CD4-positive, alpha-beta T cell treated with Interleukin-15 for 1 hour (primary cell): Measurements from ENCODE around the gene NTRK3.
"Not testable (repeated sequence)": the region's sequence is repeated elsewhere in the genome, so short reads cannot be mapped to it uniquely, and the experiment has no call there.

Experiments used
- DNase-seq: peaks from one replicate; pipeline ENCODE4 v3.0.0-alpha.2; 2020

The NTRK3 gene

DNA sequence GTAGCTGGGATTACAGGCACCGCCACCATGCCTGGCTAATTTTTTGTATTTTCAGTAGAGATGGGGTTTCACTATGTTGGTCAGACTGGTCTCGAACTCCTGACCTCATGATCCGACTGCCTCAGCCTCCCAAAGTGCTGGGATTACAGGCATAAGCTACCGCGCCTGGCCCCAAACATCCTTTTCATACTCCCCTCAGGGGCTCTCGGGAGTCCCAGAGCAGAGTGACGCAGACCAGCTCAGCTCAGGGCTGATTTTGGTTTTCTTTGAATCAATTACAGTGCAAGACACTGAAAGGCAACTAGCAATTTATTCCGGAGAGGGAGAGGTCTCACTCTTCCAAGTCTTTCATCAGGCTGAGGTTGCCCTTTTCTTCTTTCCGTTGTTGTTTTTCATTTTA lies 184.4 kb downstream of the NTRK3 start:
- DNase-seq, result not testable (repeated sequence)

DNA sequence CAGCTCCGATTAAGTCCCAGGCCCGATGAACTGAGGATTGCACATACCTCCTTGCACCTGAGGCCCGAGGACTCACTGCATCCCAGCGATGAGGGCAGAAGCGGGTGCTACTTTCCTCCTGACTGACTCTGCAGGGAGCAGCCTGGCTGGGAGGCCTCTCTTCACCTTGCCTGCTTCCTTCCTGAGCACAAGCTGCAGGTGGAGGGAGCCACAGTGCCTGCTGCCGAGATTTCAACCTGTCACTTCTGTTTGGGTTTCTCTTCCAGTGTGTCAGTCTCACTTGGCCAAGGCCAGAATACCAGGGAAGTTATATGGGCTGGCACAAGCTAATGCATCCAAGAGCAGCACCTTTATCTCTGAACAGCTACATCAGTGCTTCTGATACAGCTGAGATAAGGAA lies 185.4 kb downstream of the NTRK3 start:
- no peak for DNase-seq

DNA sequence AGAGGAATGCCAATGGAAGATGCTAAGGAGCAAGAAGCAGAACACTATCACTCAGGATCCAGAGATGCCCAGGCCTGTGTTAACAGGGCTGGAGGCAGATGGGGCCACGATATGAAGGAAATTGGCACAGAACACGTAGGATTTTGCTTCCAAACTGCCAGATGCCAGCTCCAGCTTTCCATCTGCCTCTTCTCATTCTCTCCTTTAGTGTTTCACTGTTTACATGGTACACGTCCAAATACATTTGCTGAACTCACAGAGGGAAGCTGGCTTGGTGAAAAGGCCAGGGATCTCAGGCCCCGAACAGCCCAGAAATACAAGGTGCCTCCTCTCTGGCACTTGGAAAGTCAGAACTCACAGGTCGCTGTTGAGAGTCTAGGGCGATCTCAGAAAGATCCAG lies 187.0 kb downstream of the NTRK3 start:
- DNase-seq, result no peak

DNA sequence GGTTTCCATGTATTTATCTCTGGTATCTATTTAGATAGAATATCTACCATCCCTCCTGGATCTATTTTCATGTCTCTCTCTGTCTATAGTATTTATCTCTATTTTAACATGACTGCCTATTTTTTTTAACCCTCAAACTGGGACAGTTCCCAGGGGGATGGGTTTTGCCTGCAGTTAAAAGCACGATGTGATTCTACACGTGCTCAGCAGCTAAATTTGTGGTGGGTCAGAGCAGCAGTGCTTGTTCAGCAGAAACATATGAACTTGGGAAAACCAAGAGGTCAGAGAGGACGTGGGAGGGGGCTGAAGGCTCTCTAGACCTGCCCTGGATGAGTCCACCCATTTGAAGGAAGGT lies 189.2 kb downstream of the NTRK3 start:
- DNase-seq, result no peak

DNA sequence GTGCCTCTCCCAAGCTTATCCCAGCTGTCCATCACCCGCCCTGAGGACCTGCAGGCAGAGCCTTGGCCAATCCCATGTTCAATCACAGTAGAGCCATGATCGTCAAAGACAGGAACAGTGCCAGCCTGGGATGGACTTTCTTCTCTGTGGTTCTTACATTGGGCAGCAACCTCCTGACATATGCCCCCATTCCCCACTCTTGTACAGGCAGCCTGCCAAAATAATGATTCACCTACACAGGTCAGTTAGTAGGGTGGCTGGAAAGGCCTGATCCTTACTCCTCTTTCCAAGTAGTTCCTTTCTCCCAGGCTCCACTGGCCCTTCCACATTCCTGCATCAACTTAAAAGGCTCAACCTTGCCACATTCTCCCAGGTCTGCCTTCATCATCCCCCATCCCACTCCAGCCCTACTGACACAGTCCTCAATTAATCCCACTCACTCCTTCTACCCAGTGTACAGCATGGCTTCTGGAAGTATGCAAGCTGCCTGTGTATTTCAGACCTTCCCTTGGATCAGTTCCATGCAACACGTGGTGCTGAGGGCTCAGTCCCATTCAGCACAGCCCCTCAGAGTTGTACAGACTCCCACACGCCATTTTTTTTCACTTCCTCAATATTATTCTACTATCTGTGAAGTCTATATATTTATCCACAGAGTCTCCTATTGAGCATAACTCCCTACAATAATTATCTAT lies 189.8 kb downstream of the NTRK3 start:
- DNase-seq, result no peak

DNA sequence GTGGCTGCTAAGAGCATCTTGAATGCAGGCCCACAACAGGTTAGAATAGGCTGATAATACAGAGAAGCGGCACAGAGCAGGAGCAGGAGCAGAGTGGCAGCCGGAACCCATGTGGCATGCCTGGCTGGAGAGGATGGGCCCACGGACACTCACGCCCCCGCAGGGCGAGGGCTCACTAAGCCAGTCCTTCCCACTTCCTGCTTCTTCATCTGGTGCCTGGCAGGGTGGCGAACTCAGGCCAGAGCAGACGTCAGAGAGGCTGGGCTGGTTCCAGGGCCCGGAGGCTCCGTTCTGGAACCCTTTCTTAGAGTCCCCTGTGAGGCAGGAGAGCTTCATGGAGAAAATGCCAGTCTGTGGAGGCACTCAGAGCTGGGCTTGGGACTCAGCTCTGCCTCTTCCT lies 195.1 kb downstream of the NTRK3 start:
- no peak for DNase-seq

DNA sequence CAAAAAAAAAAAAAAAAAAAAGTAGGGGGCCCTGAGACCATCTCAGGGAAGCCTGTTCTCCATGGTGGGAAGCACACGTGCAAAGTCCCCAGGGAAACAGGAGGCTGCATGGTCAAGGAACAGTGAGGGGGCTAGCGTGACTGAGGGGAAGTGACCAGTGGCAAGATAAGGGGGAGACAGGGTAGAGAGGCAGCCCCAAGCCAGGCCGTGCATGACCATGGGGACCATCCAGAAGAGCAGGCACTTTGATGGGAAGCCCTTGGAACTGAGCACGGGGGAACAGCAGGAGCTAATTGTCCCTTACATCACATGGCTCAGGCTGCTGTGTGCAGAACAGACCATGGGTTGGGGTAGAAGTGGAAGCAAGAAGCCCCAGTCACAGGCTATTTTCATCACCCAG lies 196.2 kb downstream of the NTRK3 start:
- DNase-seq, result no peak

DNA sequence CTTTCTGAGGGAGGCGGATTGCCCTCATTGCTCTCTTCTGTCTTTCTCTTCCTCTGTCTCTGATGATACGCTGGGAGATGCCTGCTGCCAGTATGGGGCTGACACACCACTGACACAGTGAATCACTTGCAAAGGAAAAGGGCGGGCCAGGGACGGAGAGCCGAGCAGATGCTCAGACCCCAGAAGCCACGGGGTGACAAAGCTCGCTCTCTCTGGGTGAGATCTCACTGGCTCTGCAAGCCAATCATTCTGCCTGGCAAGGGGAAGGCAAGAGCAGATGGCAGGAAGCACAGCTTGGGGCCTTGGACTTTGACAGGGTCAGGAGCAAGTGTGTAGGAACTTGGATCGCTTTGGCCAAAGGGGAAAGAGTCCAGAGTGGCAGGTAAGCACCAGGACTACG lies 198.7 kb downstream of the NTRK3 start:
- no peak for DNase-seq

DNA sequence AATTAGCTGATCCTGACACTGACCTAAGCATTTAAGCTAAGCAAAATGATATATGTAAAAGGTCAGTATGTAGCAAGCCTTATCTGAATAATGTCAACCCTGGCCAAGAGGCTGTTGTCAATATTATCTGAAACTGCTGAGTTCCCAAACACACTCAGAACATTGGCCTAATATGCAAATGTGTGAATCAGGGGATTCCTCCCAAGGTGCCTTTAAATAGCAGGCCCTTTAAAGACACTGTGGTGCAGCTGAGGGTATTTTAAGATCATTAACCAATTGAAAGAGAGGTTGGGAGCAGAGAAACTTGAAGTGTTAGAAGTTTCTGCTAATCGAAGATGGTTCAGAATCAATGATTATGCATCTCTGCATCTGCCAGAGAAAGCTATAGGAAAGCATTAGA lies 207.0 kb downstream of the NTRK3 start:
- no peak for DNase-seq

DNA sequence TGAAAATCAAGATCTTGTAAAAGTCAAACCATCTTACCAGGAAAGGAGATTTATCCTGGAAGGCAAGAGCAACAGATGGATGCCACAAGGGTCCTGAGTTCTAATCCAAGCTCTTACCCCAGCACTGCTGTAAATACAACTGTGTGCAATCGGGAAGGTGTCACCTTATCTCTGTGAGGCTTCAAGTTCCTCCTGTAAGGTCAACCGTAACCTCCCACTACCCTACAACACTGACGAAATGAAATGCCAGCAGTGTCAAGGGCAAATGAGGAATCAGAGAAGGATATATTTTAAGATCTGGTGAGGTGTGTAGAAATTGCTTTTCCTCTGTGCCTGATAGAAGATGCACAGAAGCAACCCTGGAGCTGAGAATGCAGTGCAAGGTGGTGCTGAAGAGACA lies 207.8 kb downstream of the NTRK3 start:
- DNase-seq, result no peak

DNA sequence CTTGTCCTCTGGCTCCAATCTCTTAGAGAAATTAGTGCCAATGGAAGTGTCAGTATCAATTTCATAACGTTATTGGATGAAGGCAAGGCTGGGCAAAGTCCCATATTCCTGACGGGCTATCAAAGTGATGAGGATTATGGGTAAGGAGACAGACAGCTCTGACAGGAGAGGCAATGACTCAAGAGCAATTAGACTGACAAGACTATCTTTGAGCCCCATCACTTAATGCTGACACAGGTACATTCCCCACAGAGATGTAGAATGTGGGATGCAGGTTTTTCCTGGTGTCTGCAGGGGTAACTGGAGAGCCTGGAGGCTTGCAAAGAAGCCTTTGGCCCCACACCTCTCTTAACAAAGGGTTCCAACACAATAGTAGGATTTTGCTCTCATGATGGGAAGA lies 208.3 kb downstream of the NTRK3 start:
- no peak for DNase-seq

DNA sequence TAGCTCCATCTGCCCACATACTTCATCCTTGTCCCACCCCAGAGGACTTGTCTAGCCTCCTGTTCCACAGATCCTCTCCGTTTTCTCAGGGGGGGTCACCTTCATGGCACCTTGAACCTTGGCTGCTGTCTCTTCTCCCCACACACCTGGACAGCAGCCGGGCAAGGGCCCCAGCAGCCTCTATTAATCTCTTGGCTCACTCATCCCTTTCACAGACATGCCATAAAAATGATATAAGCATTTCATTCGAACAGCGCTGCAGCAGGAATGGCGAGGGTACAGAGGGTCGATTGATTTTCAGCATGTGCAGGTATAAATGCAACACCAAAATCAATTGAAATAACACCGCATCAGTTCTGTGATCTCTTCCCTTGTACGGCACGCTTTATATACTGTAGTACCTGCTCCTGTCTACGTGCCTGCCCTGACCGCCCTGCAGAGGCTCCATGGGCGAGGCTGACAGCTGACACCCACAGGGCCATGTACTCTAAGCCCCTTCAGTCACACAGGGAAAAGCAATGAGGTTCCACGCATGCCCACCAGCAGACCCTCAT lies 209.9 kb downstream of the NTRK3 start:
- DNase-seq, result no peak

DNA sequence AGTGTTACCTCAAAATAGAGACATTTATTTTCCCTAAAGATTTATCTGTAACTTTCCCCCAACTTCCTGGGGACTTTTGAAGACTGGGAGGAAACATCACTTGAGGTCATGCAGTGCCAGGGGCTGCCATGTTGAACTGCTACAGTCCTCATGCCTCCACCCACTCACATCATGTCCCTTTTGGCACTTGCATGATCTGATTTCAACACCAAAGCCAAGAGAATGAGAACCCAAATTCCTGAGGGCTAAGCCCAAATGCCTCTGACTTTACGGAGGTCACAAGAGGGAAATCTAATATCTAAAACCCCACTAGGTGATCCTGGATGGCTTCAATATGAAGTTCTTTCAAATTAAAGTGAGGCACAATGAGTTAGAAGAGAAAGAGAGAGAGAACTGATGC lies 213.1 kb downstream of the NTRK3 start:
- no peak for DNase-seq

DNA sequence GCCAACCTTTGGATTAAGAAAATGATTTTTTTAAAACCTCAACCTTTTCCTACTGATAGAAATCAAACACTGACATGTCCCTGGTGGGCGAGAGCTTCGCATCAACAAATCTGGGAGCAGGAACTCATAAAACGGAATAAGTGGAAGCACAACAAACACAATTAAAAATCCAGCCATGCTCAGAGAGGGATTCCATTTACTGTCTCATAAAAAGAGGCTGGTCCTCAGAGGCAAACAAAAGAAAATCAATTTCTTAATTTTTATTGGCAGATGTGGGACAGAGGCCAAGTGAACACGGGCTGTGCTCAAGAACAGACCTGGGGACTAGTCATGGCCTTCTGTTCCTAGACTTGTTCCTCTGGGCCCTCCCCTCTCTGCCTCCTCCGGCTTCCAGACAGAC lies 214.5 kb downstream of the NTRK3 start:
- DNase-seq, result no peak

DNA sequence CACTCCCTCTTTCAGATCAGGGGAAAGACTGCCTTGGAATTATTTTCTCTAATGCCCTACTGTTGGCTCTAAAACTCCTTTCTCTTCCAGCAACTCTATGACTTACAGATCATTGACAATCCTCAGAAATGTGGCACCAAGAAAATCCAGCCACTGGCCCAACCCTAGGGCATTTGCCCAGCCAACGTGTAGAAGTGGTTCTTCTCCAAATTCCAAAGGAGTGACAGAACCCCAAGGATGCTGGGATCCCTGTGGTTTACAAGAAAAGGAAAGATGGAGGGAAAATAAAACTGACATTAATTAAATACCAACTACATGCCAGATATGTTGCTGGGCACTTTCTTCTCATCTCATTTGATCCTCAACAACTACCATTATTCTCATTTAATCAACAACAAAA lies 216.0 kb downstream of the NTRK3 start:
- DNase-seq, result no peak

DNA sequence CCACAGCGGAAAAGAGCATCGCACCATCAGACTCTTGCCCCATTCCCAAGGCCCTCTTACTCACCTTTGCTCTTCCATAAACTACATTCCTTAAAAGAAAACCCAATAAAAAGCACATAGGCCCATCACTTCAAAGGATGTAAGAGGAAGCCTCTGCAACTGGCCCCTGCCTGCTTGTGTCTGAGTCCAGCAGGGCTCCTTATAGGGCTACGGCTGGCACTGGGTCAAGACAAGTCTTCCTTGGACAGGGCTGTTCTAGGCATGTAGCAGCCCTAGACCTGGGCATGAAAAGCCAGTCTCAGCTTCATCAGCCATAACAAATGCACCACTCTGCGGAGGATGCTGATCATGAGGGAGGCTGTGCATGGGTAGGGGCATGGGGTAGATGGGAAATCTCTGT lies 218.3 kb downstream of the NTRK3 start:
- no peak for DNase-seq

DNA sequence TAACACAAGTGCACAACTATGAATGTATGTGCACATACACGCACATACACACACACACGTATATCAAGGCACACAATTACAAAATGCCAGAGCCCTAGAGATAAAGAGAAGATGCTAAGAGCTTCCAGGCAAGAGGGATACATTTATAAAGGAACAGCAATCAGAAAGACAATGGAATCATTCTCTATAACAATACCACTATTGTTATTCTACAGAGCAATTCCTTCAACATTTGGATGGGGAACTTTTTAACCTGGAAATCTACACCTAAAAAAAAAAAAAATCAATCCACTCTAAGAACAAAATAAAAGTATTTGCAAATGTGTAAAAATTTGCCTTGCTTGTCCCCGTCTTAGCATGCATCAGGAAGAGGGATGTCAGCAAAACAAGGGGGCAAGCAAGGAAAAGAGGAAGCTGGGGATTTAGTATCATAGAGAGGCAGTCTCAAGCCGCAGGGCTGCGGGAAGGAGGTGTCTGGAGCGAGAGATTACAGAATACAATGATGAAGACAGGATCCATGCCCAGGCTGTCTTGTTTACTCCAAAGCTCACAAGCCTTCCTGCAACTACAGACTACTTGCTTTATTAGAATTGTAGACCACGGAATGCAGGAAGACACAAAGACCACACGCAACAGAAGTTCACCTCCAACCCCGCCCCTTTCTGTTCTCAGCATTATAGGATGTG lies 220.2 kb downstream of the NTRK3 start:
- no peak for DNase-seq

DNA sequence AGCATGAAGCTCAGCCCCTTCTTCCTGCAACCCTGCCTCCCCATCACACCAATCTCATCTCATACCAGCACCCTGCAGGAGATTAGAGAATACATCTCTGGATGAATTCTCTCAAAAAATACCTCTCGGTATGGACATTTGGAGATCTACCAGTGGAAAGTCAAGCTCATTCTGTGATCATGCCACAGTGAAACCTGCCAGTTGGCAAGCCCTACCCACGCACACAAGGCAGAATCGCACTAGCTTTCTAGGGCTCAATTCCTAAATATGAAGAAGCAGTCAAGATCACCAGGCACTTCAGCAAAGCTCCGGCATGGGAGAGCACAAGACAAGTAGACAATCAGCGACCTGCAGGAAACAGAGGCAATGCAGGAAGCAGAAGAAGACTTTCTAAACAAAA lies 221.2 kb downstream of the NTRK3 start:
- no peak for DNase-seq

DNA sequence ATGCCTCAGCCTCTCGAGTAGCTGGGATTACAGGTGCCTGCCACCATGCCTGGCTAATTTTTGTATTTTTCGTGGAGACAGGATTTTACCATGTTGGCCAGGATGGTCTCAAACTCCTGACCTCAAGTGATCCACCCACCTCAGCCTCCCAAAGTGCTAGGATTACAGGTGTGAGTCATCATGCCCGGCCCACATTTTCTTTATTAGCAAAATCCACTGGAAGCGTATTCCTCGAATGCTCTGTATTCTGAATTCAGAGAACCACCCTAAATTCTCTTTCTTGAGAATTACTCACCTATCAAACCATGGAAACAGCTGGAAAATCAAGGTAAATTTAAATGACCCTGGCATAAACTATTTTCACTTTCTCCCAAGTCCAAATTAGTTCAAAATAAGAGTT lies 223.1 kb downstream of the NTRK3 start:
- not testable (repeated sequence) for DNase-seq

DNA sequence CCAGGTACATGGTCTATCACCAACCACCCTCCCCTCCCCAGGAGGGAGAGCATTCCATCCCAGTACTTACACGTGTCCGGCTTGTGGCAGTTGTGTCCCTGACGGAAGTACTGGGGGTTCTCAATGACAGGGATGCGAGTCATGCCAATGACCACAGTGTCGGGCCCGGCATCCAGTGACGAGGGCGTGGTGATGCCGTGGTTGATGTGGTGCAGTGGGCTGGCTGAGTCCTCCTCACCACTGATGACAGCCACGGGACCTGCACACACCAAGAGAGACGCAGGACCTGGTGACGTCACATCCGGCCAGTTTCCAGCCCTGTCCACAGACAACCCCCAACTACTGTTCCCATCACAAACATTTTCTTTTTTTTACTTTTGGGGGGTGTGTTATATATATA lies 223.8 kb downstream of the NTRK3 start:
- no peak for DNase-seq

DNA sequence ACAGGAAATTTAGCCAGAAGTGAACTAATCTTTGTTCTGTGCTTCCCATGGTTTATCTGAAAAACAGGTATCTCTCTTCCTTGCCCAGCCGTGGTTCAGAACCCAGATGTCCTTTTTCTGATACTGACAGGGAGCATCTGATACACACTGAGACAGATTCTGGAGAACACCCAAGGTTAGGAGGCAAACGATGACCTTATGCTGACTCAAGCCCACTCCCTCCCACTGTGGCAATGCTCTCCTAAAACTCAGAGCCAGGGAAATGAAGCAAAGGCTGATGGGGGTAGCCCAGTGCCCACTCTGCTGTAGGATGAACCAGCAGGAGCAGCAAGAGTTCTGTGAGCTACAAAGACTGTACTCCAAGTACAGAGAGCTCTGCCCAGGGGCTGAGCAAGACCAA lies 225.1 kb downstream of the NTRK3 start:
- no peak for DNase-seq

DNA sequence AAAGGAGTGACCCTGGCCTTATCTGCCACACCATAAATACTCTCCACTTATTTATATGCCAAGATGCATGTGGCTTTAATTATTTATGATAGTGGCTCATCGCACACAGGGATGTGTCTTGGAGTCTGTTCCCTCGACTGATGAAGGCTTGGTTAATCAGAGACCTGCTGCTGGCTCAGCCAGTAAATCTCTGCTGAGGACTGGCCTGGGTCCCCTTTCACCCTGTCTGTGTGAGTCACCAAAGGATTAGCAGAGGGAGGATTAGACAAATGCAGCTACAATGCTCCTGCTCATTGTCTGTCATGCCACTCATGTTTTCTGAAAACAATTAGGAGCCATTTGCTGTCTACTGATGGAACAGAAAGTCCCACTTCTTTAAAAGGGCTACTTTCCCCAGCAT lies 226.8 kb downstream of the NTRK3 start:
- no peak for DNase-seq

DNA sequence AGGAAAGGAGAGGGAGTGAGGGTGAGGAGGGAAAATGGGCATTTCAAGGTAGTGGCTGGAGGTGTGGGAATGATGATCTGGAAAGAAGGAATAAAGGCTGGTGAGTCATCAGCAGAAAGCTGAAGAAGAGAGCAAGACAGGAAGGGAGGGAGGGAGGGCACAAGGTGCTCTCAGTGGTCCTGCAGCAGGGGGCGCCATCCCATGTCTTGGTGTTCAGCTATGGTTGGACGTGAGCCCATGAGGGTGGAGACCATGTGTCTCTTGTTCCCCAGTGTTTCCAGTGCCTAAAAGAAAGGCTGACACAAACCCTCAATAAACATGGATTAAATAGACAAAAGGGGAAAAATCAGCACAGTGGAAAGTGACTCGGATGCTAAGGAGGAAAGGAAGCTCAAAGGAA lies 228.5 kb downstream of the NTRK3 start:
- DNase-seq, result no peak

DNA sequence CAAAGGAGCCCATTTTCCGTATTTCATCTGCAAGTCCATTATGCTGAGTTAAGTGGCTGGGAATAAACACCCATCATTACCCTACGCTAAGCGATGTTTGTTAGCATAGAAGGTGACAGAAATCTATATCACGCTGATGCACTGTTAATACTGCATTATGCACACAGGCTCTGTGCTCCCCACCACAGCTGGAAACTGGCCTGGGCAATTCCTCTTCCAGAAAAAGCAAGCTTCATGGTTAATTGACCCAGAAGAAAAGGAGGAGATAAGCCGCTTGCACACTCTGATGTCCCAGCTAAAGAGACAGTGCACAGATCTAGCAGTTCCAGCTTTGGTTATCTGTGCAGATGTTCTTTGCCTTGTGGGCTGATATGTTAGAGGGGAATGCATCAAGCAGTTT lies 232.6 kb downstream of the NTRK3 start:
- DNase-seq, result no peak

DNA sequence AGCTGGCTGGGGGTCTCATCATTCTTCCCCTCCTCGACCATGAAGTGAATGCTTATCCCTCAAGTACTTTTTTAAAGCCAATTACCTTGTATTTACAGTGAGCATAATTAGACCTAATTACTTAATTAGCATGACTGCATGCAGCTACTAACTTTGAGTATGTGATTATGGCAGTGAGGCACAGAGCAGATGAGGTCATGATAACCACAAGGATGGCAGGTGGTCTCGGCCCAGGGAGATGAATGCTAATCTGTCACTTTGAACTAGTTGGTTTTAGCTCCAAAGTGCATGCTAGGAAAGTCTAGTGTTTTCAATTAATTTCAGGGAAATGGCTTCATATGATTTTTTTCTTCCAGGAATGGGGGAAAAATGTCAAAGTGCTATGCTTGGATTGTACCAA lies 233.8 kb downstream of the NTRK3 start:
- DNase-seq, result no peak
